GM10266 (cell line): ENCODE data around the gene NHS.
"Not testable (repeated sequence)": the region's sequence is repeated elsewhere in the genome, so short reads cannot be mapped to it uniquely, and the experiment has no call there.

Experiments used
- DNase-seq: peaks from one replicate; pipeline ENCODE4 v3.0.0; 2012; ENCODE audit errors: extremely low spot score
- CTCF ChIP-seq: IDR thresholded peaks from 2 replicates; pipeline ENCODE4 v1.5.1; 2012; ENCODE audit warnings: mild to moderate bottlenecking, low read depth; ENCODE audit not compliant: control insufficient read depth, insufficient read depth; ENCODE audit errors: missing control alignments

NHS gene

GRCh38 chrX:17442898-17443297, 67.9 kb downstream of the NHS start:
- no peak for DNase-seq
- no peak for TF ChIP-seq CTCF

- no peak for TF ChIP-seq CTCF
- DNase-seq: no peak
Observed at GRCh38 chrX:17443556-17443955, 68.6 kb downstream of the NHS start.

- not testable (repeated sequence) for DNase-seq
Observed at GRCh38 chrX:17446269-17446668, 71.3 kb downstream of the NHS start.

GRCh38 chrX:17448188-17448587, 73.2 kb downstream of the NHS start:
- no peak for DNase-seq
- no peak for TF ChIP-seq CTCF

- TF ChIP-seq CTCF: no peak
- DNase-seq: no peak
Observed at GRCh38 chrX:17449866-17450265, 74.9 kb downstream of the NHS start.

- TF ChIP-seq CTCF: no peak
- DNase-seq: no peak
Observed at GRCh38 chrX:17453788-17454187, 78.8 kb downstream of the NHS start.

GRCh38 chrX:17456526-17456925, 81.5 kb downstream of the NHS start:
- DNase-seq: no peak
- TF ChIP-seq CTCF: no peak

GRCh38 chrX:17459008-17459611, 84.1 kb downstream of the NHS start:
- no peak for TF ChIP-seq CTCF
- no peak for DNase-seq
